ENCODE measurements around the gene SUN2. TPM values are rescaled to one million over a fixed set of nuclear protein-coding genes. Genes with fewer than 3 reads are reported as not detected.

The SUN2 gene
- total and polyA plus RNA-seq, 2 of the 4 experiments (the other 2 are of a cell fraction): 27.8 to 50.0 TPM

DNA sequence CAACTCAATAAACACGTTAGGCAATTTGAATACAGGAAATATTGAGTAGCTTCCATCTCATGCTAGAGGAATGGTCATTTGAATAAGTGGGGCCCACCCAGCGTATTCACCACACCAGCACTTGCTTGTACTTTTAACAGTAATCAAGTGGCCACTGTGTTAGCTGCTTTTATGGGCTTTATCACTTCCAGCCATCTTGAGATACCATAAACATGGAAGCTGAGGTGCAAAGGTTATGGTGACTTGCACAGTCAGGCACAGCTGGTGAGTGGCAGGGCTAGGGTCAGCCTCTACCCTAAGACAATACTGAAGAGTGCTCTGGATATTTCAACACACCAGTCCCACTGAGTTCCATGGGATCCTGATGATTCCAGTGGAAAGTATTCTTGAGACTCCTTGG lies 61.7 kb downstream of the SUN2 start:
- no peak overlapping the region for H2AFZ ChIP-seq (replicated peaks; ENCODE audit: low read length, poor library complexity)
- H3K27ac ChIP-seq (ENCODE audit: insufficient read depth, low read length): no peak overlapping the region
- H4K5ac ChIP-seq (ENCODE audit: low read depth, low read length): no peak overlapping the region
- H4K20me1 ChIP-seq (ENCODE audit: insufficient read depth, low read length): peaks cover 21% of the 10 kb centered on the region
- H3K23ac ChIP-seq (ENCODE audit: low read depth, low read length): no peak overlapping the region
- no peaks in the 10 kb centered on the region for H3K9me3 ChIP-seq (ENCODE audit: control insufficient read depth, insufficient read depth, low read length)
- H3K9ac ChIP-seq (ENCODE audit: low read depth, low read length): no peak overlapping the region
- DNase-seq (no peak), ATAC-seq (ENCODE audit: low read depth) (no peak)
- H3K18ac ChIP-seq (ENCODE audit: low read depth, low read length): no peak overlapping the region
- no peak overlapping the region for H2BK120ac ChIP-seq (ENCODE audit: low read depth, low read length)
- TF ChIP-seq CEBPB (IDR thresholded peaks at IDR 0.05; ENCODE audit: low read depth, low read length) (no peak), POLR2A (IDR thresholded peaks at IDR 0.05; ENCODE audit: low read depth, low read length) (no peak), SMC3 (IDR thresholded peaks at IDR 0.05; ENCODE audit: low read depth, low read length) (no peak), MXI1 (IDR thresholded peaks at IDR 0.05; ENCODE audit: borderline replicate concordance, low read depth, low read length) (no peak), MAZ (IDR thresholded peaks at IDR 0.05; ENCODE audit: borderline replicate concordance, low read depth, low read length) (no peak), RAD21 (IDR thresholded peaks at IDR 0.05; ENCODE audit: low read length) (no peak), MAFK (IDR thresholded peaks at IDR 0.05; ENCODE audit: low read depth, low read length) (no peak), NFE2L2 (IDR thresholded peaks at IDR 0.05; ENCODE audit: low read depth, low read length) (no peak), RCOR1 (IDR thresholded peaks at IDR 0.05; ENCODE audit: insufficient replicate concordance, low read length) (no peak), RFX5 (IDR thresholded peaks at IDR 0.05; ENCODE audit: low read depth, low read length) (no peak), BHLHE40 (IDR thresholded peaks at IDR 0.05; ENCODE audit: low read depth, low read length) (no peak), CHD1 (IDR thresholded peaks at IDR 0.05; ENCODE audit: low read depth, low read length) (no peak), FOS (IDR thresholded peaks at IDR 0.05; ENCODE audit: low read depth, low read length) (no peak)
- TF ChIP-seq, protein P1, sequence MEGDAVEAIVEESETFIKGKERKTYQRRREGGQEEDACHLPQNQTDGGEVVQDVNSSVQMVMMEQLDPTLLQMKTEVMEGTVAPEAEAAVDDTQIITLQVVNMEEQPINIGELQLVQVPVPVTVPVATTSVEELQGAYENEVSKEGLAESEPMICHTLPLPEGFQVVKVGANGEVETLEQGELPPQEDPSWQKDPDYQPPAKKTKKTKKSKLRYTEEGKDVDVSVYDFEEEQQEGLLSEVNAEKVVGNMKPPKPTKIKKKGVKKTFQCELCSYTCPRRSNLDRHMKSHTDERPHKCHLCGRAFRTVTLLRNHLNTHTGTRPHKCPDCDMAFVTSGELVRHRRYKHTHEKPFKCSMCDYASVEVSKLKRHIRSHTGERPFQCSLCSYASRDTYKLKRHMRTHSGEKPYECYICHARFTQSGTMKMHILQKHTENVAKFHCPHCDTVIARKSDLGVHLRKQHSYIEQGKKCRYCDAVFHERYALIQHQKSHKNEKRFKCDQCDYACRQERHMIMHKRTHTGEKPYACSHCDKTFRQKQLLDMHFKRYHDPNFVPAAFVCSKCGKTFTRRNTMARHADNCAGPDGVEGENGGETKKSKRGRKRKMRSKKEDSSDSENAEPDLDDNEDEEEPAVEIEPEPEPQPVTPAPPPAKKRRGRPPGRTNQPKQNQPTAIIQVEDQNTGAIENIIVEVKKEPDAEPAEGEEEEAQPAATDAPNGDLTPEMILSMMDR (conservative IDR thresholded peaks at IDR 0.05; ENCODE audit: low read depth, low read length): no peak
- TF ChIP-seq, protein P2, sequence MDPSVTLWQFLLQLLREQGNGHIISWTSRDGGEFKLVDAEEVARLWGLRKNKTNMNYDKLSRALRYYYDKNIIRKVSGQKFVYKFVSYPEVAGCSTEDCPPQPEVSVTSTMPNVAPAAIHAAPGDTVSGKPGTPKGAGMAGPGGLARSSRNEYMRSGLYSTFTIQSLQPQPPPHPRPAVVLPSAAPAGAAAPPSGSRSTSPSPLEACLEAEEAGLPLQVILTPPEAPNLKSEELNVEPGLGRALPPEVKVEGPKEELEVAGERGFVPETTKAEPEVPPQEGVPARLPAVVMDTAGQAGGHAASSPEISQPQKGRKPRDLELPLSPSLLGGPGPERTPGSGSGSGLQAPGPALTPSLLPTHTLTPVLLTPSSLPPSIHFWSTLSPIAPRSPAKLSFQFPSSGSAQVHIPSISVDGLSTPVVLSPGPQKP (IDR thresholded peaks at IDR 0.05; ENCODE audit: borderline replicate concordance, low read depth, low read length): no peak
- TF ChIP-seq, protein P3, sequence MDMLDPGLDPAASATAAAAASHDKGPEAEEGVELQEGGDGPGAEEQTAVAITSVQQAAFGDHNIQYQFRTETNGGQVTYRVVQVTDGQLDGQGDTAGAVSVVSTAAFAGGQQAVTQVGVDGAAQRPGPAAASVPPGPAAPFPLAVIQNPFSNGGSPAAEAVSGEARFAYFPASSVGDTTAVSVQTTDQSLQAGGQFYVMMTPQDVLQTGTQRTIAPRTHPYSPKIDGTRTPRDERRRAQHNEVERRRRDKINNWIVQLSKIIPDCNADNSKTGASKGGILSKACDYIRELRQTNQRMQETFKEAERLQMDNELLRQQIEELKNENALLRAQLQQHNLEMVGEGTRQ (IDR thresholded peaks at IDR 0.05; ENCODE audit: low read depth, low read length): no peak
- H3K79me1 ChIP-seq (ENCODE audit: low read depth in 1 of 2, low read length in 2 of 2): peaks cover 38 to 79% of the 10 kb centered on the region in 2 experiments
- in situ Hi-C loops (cut with MboI; ENCODE audit: low sequenced_read_pairs): no loop called here
- no CpG with 5 or more reads among the region's 2 CpGs for WGBS, 2 experiments (ENCODE audit: extremely low coverage in 2 of 2, insufficient read length in 1 of 2)
- H2AK9ac ChIP-seq (replicated peaks; ENCODE audit: low read depth, low read length, poor library complexity): no peak overlapping the region
- no peak overlapping the region for H3K56ac ChIP-seq (ENCODE audit: extremely low read depth, insufficient read depth, low read length)
- H2BK5ac ChIP-seq (ENCODE audit: low read depth, low read length, poor library complexity, severe bottlenecking): no peak overlapping the region
- no peak overlapping the region for H3K4me2 ChIP-seq (ENCODE audit: low read depth, low read length)
- H2BK15ac ChIP-seq (ENCODE audit: low read depth, low read length): no peak overlapping the region
- H3K4ac ChIP-seq (ENCODE audit: low read depth, low read length): no peak overlapping the region
- no peak overlapping the region for H4K91ac ChIP-seq (ENCODE audit: insufficient read depth, low read depth, low read length)
- BruUV-seq (replicated peaks): no TSS peak
- H2BK20ac ChIP-seq (ENCODE audit: low read depth, low read length): no peak overlapping the region
- H3K36me3 ChIP-seq (ENCODE audit: control insufficient read depth, insufficient read depth, low read length): peaks cover 21% of the 10 kb centered on the region
- dilution Hi-C loops (cut with HindIII; ENCODE audit: low sequenced_read_pairs, unreplicated experiment): no loop called here
- intact Hi-C loops (cut with micrococcal nuclease): no loop called here
- ChIA-PET CTCF (no interaction called here), POLR2A (ENCODE audit: unreplicated experiment) (no interaction called here)
- no peaks in the 10 kb centered on the region for H3K27me3 ChIP-seq (ENCODE audit: control insufficient read depth, insufficient read depth, low read length)
- no peak overlapping the region for H2AK5ac ChIP-seq (ENCODE audit: low read depth, low read length)
- H3K9me1 ChIP-seq (ENCODE audit: insufficient read depth, low read length): peaks cover 17% of the 10 kb centered on the region
- H3K4me3 ChIP-seq (ENCODE audit: insufficient read depth, low read depth, low read length): no peak overlapping the region
- H3K14ac ChIP-seq (replicated peaks; ENCODE audit: low read depth, low read length): no peak overlapping the region
- H4K8ac ChIP-seq (ENCODE audit: low read depth in 2 of 2, low read length in 2 of 2): no peak overlapping the region
- H3K4me1 ChIP-seq (ENCODE audit: control insufficient read depth, insufficient read depth, low read length): peaks cover 5% of the 10 kb centered on the region
